Effector memory CD8-positive, alpha-beta T cell (primary cell): ENCODE data around the gene LCA5L.
A peak's percentile ranks its signal among the peaks of the same experiment; 100 is the strongest.

ENCODE experiments used
- ATAC-seq: fragments of 150-1000 bp; cut with Tn5 transposase; replicated peaks from 2 replicates; pipeline ENCODE4 v1.10.0; 2021; ENCODE audit warnings: mild to moderate bottlenecking, moderate library complexity
- DNase-seq, 3 experiments: peaks; one replicate each; pipeline ENCODE4 v3.0.0; 2021
- H3K27ac Mint-ChIP-seq, 2 donors: one replicate each; pipeline ENCODE4 v1.8.0; 2022; ENCODE audit warnings: mild to moderate bottlenecking in 2 of 2, mixed read lengths in 2 of 2, moderate library complexity in 2 of 2
- H3K27me3 Mint-ChIP-seq, 2 donors: one replicate each; pipeline ENCODE4 v1.8.0; 2022; ENCODE audit warnings: mixed read lengths in 2 of 2
- H3K36me3 Mint-ChIP-seq: one replicate; pipeline ENCODE4 v1.8.0; 2022; ENCODE audit warnings: mild to moderate bottlenecking, moderate library complexity, mixed read lengths; ENCODE audit not compliant: insufficient read depth
- H3K4me1 Mint-ChIP-seq, 2 donors: one replicate each; pipeline ENCODE4 v1.8.0; 2022; ENCODE audit warnings: low read depth in 2 of 2, mixed read lengths in 2 of 2
- H3K4me3 Mint-ChIP-seq, 2 donors: one replicate each; pipeline ENCODE4 v1.8.0; 2022; ENCODE audit warnings: mild to moderate bottlenecking in 2 of 2, mixed read lengths in 2 of 2, moderate library complexity in 2 of 2
- H3K9me3 Mint-ChIP-seq, 2 donors: one replicate each; pipeline ENCODE4 v1.8.0; 2022; ENCODE audit warnings: mixed read lengths in 2 of 2
- total RNA-seq, 9 experiments: gene quantifications; one replicate each; lab custom pipeline; 2026; lab: John Stamatoyannopoulos, UW

LCA5L gene
- total RNA-seq, result 0 to 0.58 (median 0.30) reads per million in 9 experiments

- H3K4me1 Mint-ChIP-seq, result peaks cover 9 to 11% of the 10 kb centered on the region in 2 donors
Measured at GRCh38 chr21:39445321-39446269, at the start of gene LCA5L. Gene LCA5L (minus strand): TSS chr21:39445778. CDS start chr21:39428493, 17,285 bp downstream.

GRCh38 chr21:39489380-39489924, 43.9 kb upstream of the LCA5L start:
- H3K4me1 Mint-ChIP-seq, result no peaks in the 10 kb centered on the region
- H3K27me3 Mint-ChIP-seq, result peaks cover 5 to 11% of the 10 kb centered on the region in 2 donors
- ATAC-seq (no peak), DNase-seq (no peak)
- peaks cover 3% of the 10 kb centered on the region for H3K36me3 Mint-ChIP-seq
- H3K9me3 Mint-ChIP-seq, result peaks cover 0 to under 1% of the 10 kb centered on the region in 2 donors
- H3K27ac Mint-ChIP-seq, result no peak overlapping the region
- no peak overlapping the region for H3K4me3 Mint-ChIP-seq

More at GRCh38 chr21:39445321-39446269, at the start of gene LCA5L:
- Mint-ChIP-seq H3K27me3 (peaks cover 22 to 37% of the 10 kb centered on the region in 2 donors), H3K36me3 (peaks cover 24% of the 10 kb centered on the region), H3K4me3 (peak within 1 kb of the TSS; percentile 91 to 92), H3K9me3 (no peaks in the 10 kb centered on the region), H3K27ac (peak within 1 kb of the TSS; percentile 92 to 96)
- ATAC-seq (peak; percentile 90), DNase-seq (peak; percentile 84 to 92 (median 87))

GRCh38 chr21:39484711-39485276, 39.2 kb upstream of the LCA5L start:
- H3K4me1 Mint-ChIP-seq, result no peaks in the 10 kb centered on the region
- ATAC-seq (no peak), DNase-seq (no peak)
- no peaks in the 10 kb centered on the region for H3K9me3 Mint-ChIP-seq
- H3K4me3 Mint-ChIP-seq, result no peak overlapping the region
- no peaks in the 10 kb centered on the region for H3K36me3 Mint-ChIP-seq
- no peak overlapping the region for H3K27ac Mint-ChIP-seq
- H3K27me3 Mint-ChIP-seq, result peaks cover 14 to 15% of the 10 kb centered on the region in 2 donors

- no peak overlapping the region for H3K27ac Mint-ChIP-seq
- no peak for DNase-seq
Measured at GRCh38 chr21:39483917-39484316, 38.3 kb upstream of the LCA5L start.

GRCh38 chr21:39481886-39482285, 36.3 kb upstream of the LCA5L start:
- Mint-ChIP-seq H3K27me3 (peaks cover 14 to 20% of the 10 kb centered on the region in 2 donors), H3K27ac (no peak overlapping the region), H3K36me3 (peaks cover 3% of the 10 kb centered on the region), H3K4me1 (no peaks in the 10 kb centered on the region), H3K4me3 (no peak overlapping the region), H3K9me3 (no peaks in the 10 kb centered on the region)
- DNase-seq (no peak), ATAC-seq (no peak)

More at GRCh38 chr21:39483917-39484316, 38.3 kb upstream of the LCA5L start:
- Mint-ChIP-seq H3K9me3 (no peaks in the 10 kb centered on the region), H3K36me3 (peaks cover 3% of the 10 kb centered on the region), H3K4me3 (no peak overlapping the region), H3K4me1 (no peaks in the 10 kb centered on the region), H3K27me3 (peaks cover 14 to 15% of the 10 kb centered on the region in 2 donors)
- no peak for ATAC-seq

GRCh38 chr21:39480271-39480670, 34.7 kb upstream of the LCA5L start:
- Mint-ChIP-seq H3K9me3 (no peaks in the 10 kb centered on the region), H3K36me3 (peaks cover 3% of the 10 kb centered on the region), H3K4me1 (no peaks in the 10 kb centered on the region), H3K4me3 (no peak overlapping the region), H3K27ac (no peak overlapping the region), H3K27me3 (peaks cover 14 to 20% of the 10 kb centered on the region in 2 donors)
- no peak for ATAC-seq
- DNase-seq, result no peak

GRCh38 chr21:39479814-39480182, 34.2 kb upstream of the LCA5L start:
- peaks cover 14 to 20% of the 10 kb centered on the region in 2 donors for H3K27me3 Mint-ChIP-seq
- no peaks in the 10 kb centered on the region for H3K9me3 Mint-ChIP-seq
- H3K27ac Mint-ChIP-seq, result no peak overlapping the region
- peaks cover 3% of the 10 kb centered on the region for H3K36me3 Mint-ChIP-seq
- ATAC-seq, result no peak
- no peak for DNase-seq
- no peak overlapping the region for H3K4me3 Mint-ChIP-seq
- no peaks in the 10 kb centered on the region for H3K4me1 Mint-ChIP-seq

GRCh38 chr21:39479164-39479813, 33.7 kb upstream of the LCA5L start:
- H3K4me1 Mint-ChIP-seq, result no peaks in the 10 kb centered on the region

GRCh38 chr21:39474611-39475010, 29.0 kb upstream of the LCA5L start:
- DNase-seq, result no peak
- Mint-ChIP-seq H3K36me3 (peaks cover 3% of the 10 kb centered on the region), H3K4me1 (no peaks in the 10 kb centered on the region), H3K4me3 (no peak overlapping the region), H3K27me3 (peaks cover 0 to 11% of the 10 kb centered on the region in 2 donors), H3K27ac (no peak overlapping the region), H3K9me3 (no peaks in the 10 kb centered on the region)
- no peak for ATAC-seq

More at GRCh38 chr21:39479164-39479813, 33.7 kb upstream of the LCA5L start:
- Mint-ChIP-seq H3K27me3 (peaks cover 14 to 20% of the 10 kb centered on the region in 2 donors), H3K36me3 (peaks cover 3% of the 10 kb centered on the region), H3K9me3 (no peaks in the 10 kb centered on the region), H3K27ac (no peak overlapping the region), H3K4me3 (no peak overlapping the region)
- no peak for DNase-seq
- no peak for ATAC-seq

GRCh38 chr21:39472786-39473185, 27.2 kb upstream of the LCA5L start:
- H3K9me3 Mint-ChIP-seq, result no peaks in the 10 kb centered on the region
- no peak for ATAC-seq
- H3K4me1 Mint-ChIP-seq, result no peaks in the 10 kb centered on the region
- peaks cover 0 to 6% of the 10 kb centered on the region in 2 donors for H3K27me3 Mint-ChIP-seq
- no peak for DNase-seq
- no peak overlapping the region for H3K27ac Mint-ChIP-seq
- H3K36me3 Mint-ChIP-seq, result no peaks in the 10 kb centered on the region
- no peak overlapping the region for H3K4me3 Mint-ChIP-seq

- H3K36me3 Mint-ChIP-seq, result no peaks in the 10 kb centered on the region
- H3K4me3 Mint-ChIP-seq, result no peak overlapping the region
- ATAC-seq, result no peak
- H3K27ac Mint-ChIP-seq, result no peak overlapping the region
- peaks cover 0 to 6% of the 10 kb centered on the region in 2 donors for H3K27me3 Mint-ChIP-seq
- H3K4me1 Mint-ChIP-seq, result no peaks in the 10 kb centered on the region
- DNase-seq, result no peak
- H3K9me3 Mint-ChIP-seq, result no peaks in the 10 kb centered on the region
Measured at GRCh38 chr21:39471598-39471997, 26.0 kb upstream of the LCA5L start.

GRCh38 chr21:39468559-39468958, 23.0 kb upstream of the LCA5L start:
- DNase-seq (no peak), ATAC-seq (no peak)
- Mint-ChIP-seq H3K4me3 (no peak overlapping the region), H3K4me1 (no peaks in the 10 kb centered on the region), H3K27ac (no peak overlapping the region), H3K9me3 (no peaks in the 10 kb centered on the region), H3K27me3 (peaks cover 0 to 6% of the 10 kb centered on the region in 2 donors), H3K36me3 (no peaks in the 10 kb centered on the region)

- Mint-ChIP-seq H3K36me3 (no peaks in the 10 kb centered on the region), H3K4me3 (no peak overlapping the region), H3K4me1 (no peaks in the 10 kb centered on the region), H3K9me3 (no peaks in the 10 kb centered on the region), H3K27me3 (peaks cover 0 to 6% of the 10 kb centered on the region in 2 donors), H3K27ac (no peak overlapping the region)
- no peak for ATAC-seq
- DNase-seq, result no peak
Measured at GRCh38 chr21:39467746-39468145, 22.2 kb upstream of the LCA5L start.
